WTC11 (cell line): ENCODE results near the gene FZD1. TPM values are rescaled to one million over a fixed set of nuclear protein-coding genes. Genes with fewer than 3 reads are reported as not detected.

Experiments used
- ATAC-seq: fragments of 200-7000 bp; cut with Tn5 transposase; 2 replicates; pipeline ENCODE4 v1.10.0; 2021; ENCODE audit warnings: mild to moderate bottlenecking, moderate library complexity
- CTCF ChIA-PET: fragments of 300-600 bp; sonication (Branson Sonifier 250); formaldehyde crosslinking; loops from one replicate; lab custom pipeline; 2021; ENCODE audit warnings: antibody characterized with exemption; lab: Charles Lee
- POLR2A ChIA-PET: fragments of 350-600 bp; sonication (Branson Sonifier 250); formaldehyde crosslinking; loops from one replicate; lab custom pipeline; 2021; ENCODE audit warnings: antibody characterized with exemption; lab: Charles Lee
- DNase-seq: peaks from one replicate; pipeline ENCODE4 v3.0.0; 2021; ENCODE audit warnings: low spot score
- H3K27ac Mint-ChIP-seq: 2 replicates; pipeline ENCODE4 v1.8.0; 2021; ENCODE audit warnings: mixed read lengths
- H3K27me3 Mint-ChIP-seq: 2 replicates; pipeline ENCODE4 v1.8.0; 2021; ENCODE audit warnings: low read depth, mild to moderate bottlenecking, moderate library complexity, mixed read lengths
- H3K36me3 Mint-ChIP-seq: 2 replicates; pipeline ENCODE4 v1.8.0; 2021; ENCODE audit warnings: mixed read lengths
- H3K4me1 Mint-ChIP-seq: 2 replicates; pipeline ENCODE4 v1.8.0; 2022; ENCODE audit warnings: mixed read lengths
- H3K4me3 Mint-ChIP-seq: 2 replicates; pipeline ENCODE4 v1.8.0; 2021; ENCODE audit warnings: mild to moderate bottlenecking, moderate library complexity, mixed read lengths
- H3K9me3 Mint-ChIP-seq: 2 replicates; pipeline ENCODE4 v1.8.0; 2021; ENCODE audit warnings: mixed read lengths
- CREM ChIP-seq: sonication (generic); formaldehyde crosslinking; IDR thresholded peaks from 2 replicates; pipeline ENCODE4 v1.8.1; 2022; ENCODE audit warnings: mild to moderate bottlenecking, missing genetic modification reagents, moderate library complexity
- EMX1 ChIP-seq: fragments of 250-450 bp; sonication (Bioruptor Pico); IDR thresholded peaks from 2 replicates; pipeline ENCODE4 v1.8.0; 2021; ENCODE audit warnings: mild to moderate bottlenecking
- FOXJ3 ChIP-seq: sonication (generic); formaldehyde crosslinking; IDR thresholded peaks from 2 replicates; pipeline ENCODE4 v1.9.0; 2021; ENCODE audit warnings: missing genetic modification reagents, mild to moderate bottlenecking, borderline replicate concordance
- FOXP1 ChIP-seq: sonication (generic); formaldehyde crosslinking; IDR thresholded peaks from 2 replicates; pipeline ENCODE4 v1.8.0; 2022; ENCODE audit warnings: missing genetic modification reagents, mild to moderate bottlenecking, moderate library complexity, borderline replicate concordance
- JAZF1 ChIP-seq: fragments of 250-450 bp; sonication (Bioruptor Pico); IDR thresholded peaks from 2 replicates; pipeline ENCODE4 v1.9.0; 2021; ENCODE audit warnings: moderate library complexity, mild to moderate bottlenecking, inconsistent platforms
- JUN ChIP-seq: sonication (generic); formaldehyde crosslinking; IDR thresholded peaks from 2 replicates; pipeline ENCODE4 v1.8.0; 2023; ENCODE audit warnings: mild to moderate bottlenecking, missing genetic modification reagents
- NFE2L1 ChIP-seq: sonication (generic); formaldehyde crosslinking; IDR thresholded peaks from 2 replicates; pipeline ENCODE4 v1.8.1; 2023; ENCODE audit warnings: missing genetic modification reagents
- NR1H2 ChIP-seq: sonication (generic); formaldehyde crosslinking; IDR thresholded peaks from 2 replicates; pipeline ENCODE4 v1.9.0; 2021; ENCODE audit warnings: mild to moderate bottlenecking, moderate library complexity, missing genetic modification reagents
- OVOL2 ChIP-seq: fragments of 250-450 bp; sonication (Bioruptor Pico); IDR thresholded peaks from 2 replicates; pipeline ENCODE4 v1.9.0; 2021; ENCODE audit warnings: mild to moderate bottlenecking, borderline replicate concordance
- RORB ChIP-seq: fragments of 250-450 bp; sonication (Bioruptor Pico); IDR thresholded peaks from 2 replicates; pipeline ENCODE4 v1.9.0; 2021; ENCODE audit warnings: mild to moderate bottlenecking
- SP1 ChIP-seq: sonication (generic); formaldehyde crosslinking; conservative IDR thresholded peaks from 2 replicates; pipeline ENCODE4 v1.8.1; 2022; ENCODE audit warnings: missing genetic modification reagents
- TCF7 ChIP-seq: sonication (generic); formaldehyde crosslinking; IDR thresholded peaks from 2 replicates; pipeline ENCODE4 v1.8.0; 2022; ENCODE audit warnings: mild to moderate bottlenecking, low read depth, missing genetic modification reagents, moderate library complexity
- ZBTB21 ChIP-seq: sonication (generic); formaldehyde crosslinking; IDR thresholded peaks from 2 replicates; pipeline ENCODE4 v1.8.1; 2023; ENCODE audit warnings: mild to moderate bottlenecking, missing genetic modification reagents, borderline replicate concordance
- ZNF219 ChIP-seq: sonication (generic); formaldehyde crosslinking; IDR thresholded peaks from 2 replicates; pipeline ENCODE4 v1.8.0; 2023; ENCODE audit warnings: missing genetic modification reagents, mild to moderate bottlenecking, borderline replicate concordance
- ZNF232 ChIP-seq: sonication (generic); formaldehyde crosslinking; IDR thresholded peaks from 2 replicates; pipeline ENCODE4 v1.8.0; 2022; ENCODE audit warnings: mild to moderate bottlenecking, missing genetic modification reagents
- ZNF263 ChIP-seq: sonication (generic); formaldehyde crosslinking; IDR thresholded peaks from 2 replicates; pipeline ENCODE4 v1.8.1; 2022; ENCODE audit warnings: low read depth, mild to moderate bottlenecking, moderate library complexity, missing genetic modification reagents
- ZNF423 ChIP-seq: fragments of 250-450 bp; sonication (Bioruptor Pico); IDR thresholded peaks from 2 replicates; pipeline ENCODE4 v2.1.2; 2022; ENCODE audit warnings: mild to moderate bottlenecking, moderate library complexity
- total RNA-seq: library from RNA; stranded (reverse); gene quantifications from 3 replicates; pipeline ENCODE4 v1.2.3, GENCODE V29; 2021
- TF ChIP-seq, protein P1 (sequence below): sonication (generic); formaldehyde crosslinking; IDR thresholded peaks from 2 replicates; pipeline ENCODE4 v1.8.1; 2023; ENCODE audit warnings: mild to moderate bottlenecking, missing genetic modification reagents, moderate library complexity
- TF ChIP-seq, protein P2 (sequence below): fragments of 250-450 bp; sonication (Bioruptor Pico); IDR thresholded peaks from 2 replicates; pipeline ENCODE4 v1.9.0; 2021; ENCODE audit warnings: mild to moderate bottlenecking, borderline replicate concordance
- TF ChIP-seq, protein P3 (sequence below): fragments of 250-450 bp; sonication (Bioruptor Pico); IDR thresholded peaks from 2 replicates; pipeline ENCODE4 v1.9.0; 2021; ENCODE audit warnings: mild to moderate bottlenecking
- TF ChIP-seq, protein P4 (sequence below): sonication (generic); formaldehyde crosslinking; IDR thresholded peaks from 2 replicates; pipeline ENCODE4 v1.8.0; 2023; ENCODE audit warnings: missing genetic modification reagents
- TF ChIP-seq, protein P5 (sequence below): sonication (generic); formaldehyde crosslinking; conservative IDR thresholded peaks from 2 replicates; pipeline ENCODE4 v1.8.1; 2023; ENCODE audit warnings: mild to moderate bottlenecking, low read depth, missing genetic modification reagents, moderate library complexity
- TF ChIP-seq, protein P6 (sequence below): sonication (generic); formaldehyde crosslinking; IDR thresholded peaks from 2 replicates; pipeline ENCODE4 v1.8.0; 2022; ENCODE audit warnings: mild to moderate bottlenecking, missing genetic modification reagents

Gene FZD1
- total RNA-seq, 1 experiment from 2014 or later, result 2.0 TPM

DNA sequence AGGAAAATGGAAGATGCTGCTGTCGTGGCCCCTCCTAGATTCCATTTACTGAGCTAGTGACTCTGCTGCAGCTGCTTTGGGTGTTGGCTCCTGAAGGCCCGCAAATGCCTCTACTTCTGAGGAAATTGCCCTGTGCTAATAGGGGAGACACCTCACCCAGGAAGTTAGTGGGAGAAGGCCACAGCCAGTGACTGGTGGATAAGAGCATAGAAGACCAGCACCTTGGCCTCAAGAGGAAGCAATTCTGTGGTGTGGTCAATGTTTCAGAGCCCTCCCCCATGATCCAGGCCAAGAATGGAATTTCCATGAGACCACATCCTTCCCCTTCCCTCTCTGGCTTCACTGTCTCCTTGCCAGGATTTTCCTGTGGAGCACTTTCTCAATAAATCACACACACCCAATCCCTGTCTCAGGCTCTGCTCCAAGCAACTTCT lies 25.0 kb upstream of the FZD1 start (continued):
- TF ChIP-seq, protein P1, sequence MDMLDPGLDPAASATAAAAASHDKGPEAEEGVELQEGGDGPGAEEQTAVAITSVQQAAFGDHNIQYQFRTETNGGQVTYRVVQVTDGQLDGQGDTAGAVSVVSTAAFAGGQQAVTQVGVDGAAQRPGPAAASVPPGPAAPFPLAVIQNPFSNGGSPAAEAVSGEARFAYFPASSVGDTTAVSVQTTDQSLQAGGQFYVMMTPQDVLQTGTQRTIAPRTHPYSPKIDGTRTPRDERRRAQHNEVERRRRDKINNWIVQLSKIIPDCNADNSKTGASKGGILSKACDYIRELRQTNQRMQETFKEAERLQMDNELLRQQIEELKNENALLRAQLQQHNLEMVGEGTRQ (CRISPR knock-in tag), result no peak

DNA sequence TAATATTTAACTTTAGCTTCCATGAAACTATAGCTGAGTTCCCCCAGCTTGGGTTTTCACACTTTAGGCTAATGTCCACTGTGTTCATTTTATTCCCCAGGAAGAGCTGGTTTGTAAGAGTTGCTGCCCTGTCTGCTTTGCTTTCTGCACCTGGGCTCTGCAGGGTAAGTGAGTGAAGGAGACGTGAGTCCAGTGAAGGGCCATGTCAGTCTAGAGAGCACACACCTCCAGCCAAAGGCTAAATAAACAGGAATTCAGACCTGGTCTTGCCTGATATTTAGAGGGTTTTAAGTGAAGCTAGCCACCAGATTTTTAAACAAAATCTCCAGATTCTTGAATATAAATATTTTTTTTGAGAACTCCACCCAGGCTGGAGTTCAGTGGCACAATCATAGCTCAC lies 24.5 kb upstream of the FZD1 start:
- Mint-ChIP-seq H3K9me3 (no peaks in the 10 kb centered on the region), H3K4me1 (0 out of 2 replicates have a peak, but pooled peaks cover 5% of the 10 kb centered on the region), H3K27me3 (no peaks in the 10 kb centered on the region; the same call in 1 of the 2 replicates), H3K36me3 (no peaks in the 10 kb centered on the region), H3K4me3 (no peak overlapping the region), H3K27ac (no peak overlapping the region)
- POLR2A ChIA-PET, result no interaction called here
- TF ChIP-seq EMX1 (CRISPR knock-in tag) (no peak), FOXP1 (CRISPR knock-in tag) (no peak), SP1 (CRISPR knock-in tag) (no peak), RORB (no peak), JUN (CRISPR knock-in tag) (no peak), FOXJ3 (no peak), ZNF219 (no peak), CREM (CRISPR knock-in tag) (no peak), OVOL2 (no peak), NFE2L1 (CRISPR knock-in tag) (no peak), NR1H2 (CRISPR knock-in tag) (no peak), JAZF1 (no peak), TCF7 (CRISPR knock-in tag) (no peak), ZNF232 (CRISPR knock-in tag) (no peak), ZNF423 (CRISPR knock-in tag) (no peak)
- TF ChIP-seq, protein P2, sequence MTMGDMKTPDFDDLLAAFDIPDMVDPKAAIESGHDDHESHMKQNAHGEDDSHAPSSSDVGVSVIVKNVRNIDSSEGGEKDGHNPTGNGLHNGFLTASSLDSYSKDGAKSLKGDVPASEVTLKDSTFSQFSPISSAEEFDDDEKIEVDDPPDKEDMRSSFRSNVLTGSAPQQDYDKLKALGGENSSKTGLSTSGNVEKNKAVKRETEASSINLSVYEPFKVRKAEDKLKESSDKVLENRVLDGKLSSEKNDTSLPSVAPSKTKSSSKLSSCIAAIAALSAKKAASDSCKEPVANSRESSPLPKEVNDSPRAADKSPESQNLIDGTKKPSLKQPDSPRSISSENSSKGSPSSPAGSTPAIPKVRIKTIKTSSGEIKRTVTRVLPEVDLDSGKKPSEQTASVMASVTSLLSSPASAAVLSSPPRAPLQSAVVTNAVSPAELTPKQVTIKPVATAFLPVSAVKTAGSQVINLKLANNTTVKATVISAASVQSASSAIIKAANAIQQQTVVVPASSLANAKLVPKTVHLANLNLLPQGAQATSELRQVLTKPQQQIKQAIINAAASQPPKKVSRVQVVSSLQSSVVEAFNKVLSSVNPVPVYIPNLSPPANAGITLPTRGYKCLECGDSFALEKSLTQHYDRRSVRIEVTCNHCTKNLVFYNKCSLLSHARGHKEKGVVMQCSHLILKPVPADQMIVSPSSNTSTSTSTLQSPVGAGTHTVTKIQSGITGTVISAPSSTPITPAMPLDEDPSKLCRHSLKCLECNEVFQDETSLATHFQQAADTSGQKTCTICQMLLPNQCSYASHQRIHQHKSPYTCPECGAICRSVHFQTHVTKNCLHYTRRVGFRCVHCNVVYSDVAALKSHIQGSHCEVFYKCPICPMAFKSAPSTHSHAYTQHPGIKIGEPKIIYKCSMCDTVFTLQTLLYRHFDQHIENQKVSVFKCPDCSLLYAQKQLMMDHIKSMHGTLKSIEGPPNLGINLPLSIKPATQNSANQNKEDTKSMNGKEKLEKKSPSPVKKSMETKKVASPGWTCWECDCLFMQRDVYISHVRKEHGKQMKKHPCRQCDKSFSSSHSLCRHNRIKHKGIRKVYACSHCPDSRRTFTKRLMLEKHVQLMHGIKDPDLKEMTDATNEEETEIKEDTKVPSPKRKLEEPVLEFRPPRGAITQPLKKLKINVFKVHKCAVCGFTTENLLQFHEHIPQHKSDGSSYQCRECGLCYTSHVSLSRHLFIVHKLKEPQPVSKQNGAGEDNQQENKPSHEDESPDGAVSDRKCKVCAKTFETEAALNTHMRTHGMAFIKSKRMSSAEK, result no peak
- TF ChIP-seq, protein P3, sequence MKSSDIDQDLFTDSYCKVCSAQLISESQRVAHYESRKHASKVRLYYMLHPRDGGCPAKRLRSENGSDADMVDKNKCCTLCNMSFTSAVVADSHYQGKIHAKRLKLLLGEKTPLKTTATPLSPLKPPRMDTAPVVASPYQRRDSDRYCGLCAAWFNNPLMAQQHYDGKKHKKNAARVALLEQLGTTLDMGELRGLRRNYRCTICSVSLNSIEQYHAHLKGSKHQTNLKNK (CRISPR knock-in tag), result no peak
- TF ChIP-seq, protein P4, sequence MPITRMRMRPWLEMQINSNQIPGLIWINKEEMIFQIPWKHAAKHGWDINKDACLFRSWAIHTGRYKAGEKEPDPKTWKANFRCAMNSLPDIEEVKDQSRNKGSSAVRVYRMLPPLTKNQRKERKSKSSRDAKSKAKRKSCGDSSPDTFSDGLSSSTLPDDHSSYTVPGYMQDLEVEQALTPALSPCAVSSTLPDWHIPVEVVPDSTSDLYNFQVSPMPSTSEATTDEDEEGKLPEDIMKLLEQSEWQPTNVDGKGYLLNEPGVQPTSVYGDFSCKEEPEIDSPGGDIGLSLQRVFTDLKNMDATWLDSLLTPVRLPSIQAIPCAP, result no peak
- ATAC-seq (no peak), DNase-seq (no peak)
- CTCF ChIA-PET, result interaction anchor here (1.3 to 1.7 kb wide), 2 partner anchors 20 to 157 kb away, joined by 4 read pairs; no protein-coding TSS in a partner anchor

DNA sequence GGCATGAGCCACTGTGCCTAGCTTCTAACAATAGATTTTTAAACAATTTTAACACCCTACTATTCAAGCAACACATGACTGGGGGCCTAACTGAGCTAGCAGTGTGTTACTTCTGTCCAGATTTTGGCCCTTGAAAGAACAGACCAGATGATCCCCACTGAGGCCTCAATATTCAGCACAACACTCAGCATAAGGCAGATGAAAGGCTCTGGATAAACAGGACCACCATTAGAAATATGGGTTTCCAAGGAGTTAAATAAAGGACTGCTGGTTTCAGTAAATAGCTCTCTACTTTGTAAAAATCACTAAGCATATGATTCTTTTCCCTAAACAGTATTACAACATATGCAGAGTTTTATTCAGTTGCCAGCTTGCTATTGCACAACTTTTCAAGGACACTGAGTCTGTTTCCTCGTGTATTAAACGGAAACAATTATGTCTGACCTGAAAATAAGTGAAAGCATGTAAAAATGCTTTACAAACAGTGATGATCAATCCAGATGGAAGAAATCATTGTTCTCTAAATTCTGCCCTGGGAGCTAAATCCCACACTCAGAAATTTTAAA lies 23.8 kb upstream of the FZD1 start:
- POLR2A ChIA-PET, result interaction anchor here (0.7 kb wide), 1 partner anchor 390 kb away, joined by 3 read pairs; no protein-coding TSS in a partner anchor
- H3K36me3 Mint-ChIP-seq, result no peaks in the 10 kb centered on the region
- TF ChIP-seq ZBTB21 (CRISPR knock-in tag) (no peak), ZNF263 (CRISPR knock-in tag) (no peak)
- TF ChIP-seq, protein P5, sequence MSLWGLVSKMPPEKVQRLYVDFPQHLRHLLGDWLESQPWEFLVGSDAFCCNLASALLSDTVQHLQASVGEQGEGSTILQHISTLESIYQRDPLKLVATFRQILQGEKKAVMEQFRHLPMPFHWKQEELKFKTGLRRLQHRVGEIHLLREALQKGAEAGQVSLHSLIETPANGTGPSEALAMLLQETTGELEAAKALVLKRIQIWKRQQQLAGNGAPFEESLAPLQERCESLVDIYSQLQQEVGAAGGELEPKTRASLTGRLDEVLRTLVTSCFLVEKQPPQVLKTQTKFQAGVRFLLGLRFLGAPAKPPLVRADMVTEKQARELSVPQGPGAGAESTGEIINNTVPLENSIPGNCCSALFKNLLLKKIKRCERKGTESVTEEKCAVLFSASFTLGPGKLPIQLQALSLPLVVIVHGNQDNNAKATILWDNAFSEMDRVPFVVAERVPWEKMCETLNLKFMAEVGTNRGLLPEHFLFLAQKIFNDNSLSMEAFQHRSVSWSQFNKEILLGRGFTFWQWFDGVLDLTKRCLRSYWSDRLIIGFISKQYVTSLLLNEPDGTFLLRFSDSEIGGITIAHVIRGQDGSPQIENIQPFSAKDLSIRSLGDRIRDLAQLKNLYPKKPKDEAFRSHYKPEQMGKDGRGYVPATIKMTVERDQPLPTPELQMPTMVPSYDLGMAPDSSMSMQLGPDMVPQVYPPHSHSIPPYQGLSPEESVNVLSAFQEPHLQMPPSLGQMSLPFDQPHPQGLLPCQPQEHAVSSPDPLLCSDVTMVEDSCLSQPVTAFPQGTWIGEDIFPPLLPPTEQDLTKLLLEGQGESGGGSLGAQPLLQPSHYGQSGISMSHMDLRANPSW (CRISPR knock-in tag), result no peak
- TF ChIP-seq, protein P6, sequence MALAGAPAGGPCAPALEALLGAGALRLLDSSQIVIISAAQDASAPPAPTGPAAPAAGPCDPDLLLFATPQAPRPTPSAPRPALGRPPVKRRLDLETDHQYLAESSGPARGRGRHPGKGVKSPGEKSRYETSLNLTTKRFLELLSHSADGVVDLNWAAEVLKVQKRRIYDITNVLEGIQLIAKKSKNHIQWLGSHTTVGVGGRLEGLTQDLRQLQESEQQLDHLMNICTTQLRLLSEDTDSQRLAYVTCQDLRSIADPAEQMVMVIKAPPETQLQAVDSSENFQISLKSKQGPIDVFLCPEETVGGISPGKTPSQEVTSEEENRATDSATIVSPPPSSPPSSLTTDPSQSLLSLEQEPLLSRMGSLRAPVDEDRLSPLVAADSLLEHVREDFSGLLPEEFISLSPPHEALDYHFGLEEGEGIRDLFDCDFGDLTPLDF (CRISPR knock-in tag), result no peak

More for the DNA sequence above, 23.8 kb upstream of the FZD1 start:
- CTCF ChIA-PET, result interaction anchor here (1.3 to 1.7 kb wide), 2 partner anchors 19 to 158 kb away, joined by 4 read pairs; no protein-coding TSS in a partner anchor
- ATAC-seq, result no peak
- no peak overlapping the region for H3K27ac Mint-ChIP-seq
- 0 out of 2 replicates have a peak, but pooled peaks cover 5% of the 10 kb centered on the region for H3K4me1 Mint-ChIP-seq
- no peak for DNase-seq
- H3K27me3 Mint-ChIP-seq, result no peaks in the 10 kb centered on the region; the same call in 1 of the 2 replicates
- no peak overlapping the region for H3K4me3 Mint-ChIP-seq
- no peaks in the 10 kb centered on the region for H3K9me3 Mint-ChIP-seq
